HCT116 (cell line): ENCODE results near the gene TRMO. TPM values are rescaled to one million over a fixed set of nuclear protein-coding genes. Genes with fewer than 3 reads are reported as not detected.

Experiments
- total RNA-seq: library from RNA; stranded (reverse); gene quantifications from one replicate; pipeline ENCODE4 v1.2.1, GENCODE V29; 2021; ENCODE audit not compliant: unreplicated experiment

TRMO gene
- total RNA-seq, 1 experiment from 2014 or later: 10.2 TPM

Other genes with a start within 250 kb of the TRMO start
- gene XPA, start 225.2 kb downstream of the TRMO start, total RNA-seq: 9.3 TPM
- gene FOXE1, start 69.3 kb downstream of the TRMO start, total RNA-seq: not detected
- gene HEMGN, start 15.7 kb upstream of the TRMO start, total RNA-seq: not detected
- gene ANP32B, start 60.8 kb upstream of the TRMO start, total RNA-seq: 206 TPM
- gene NANS, start 134.2 kb upstream of the TRMO start, total RNA-seq: 48.9 TPM
- 24.4 TPM for gene TRIM14, start 196.7 kb upstream of the TRMO start, total RNA-seq